B cell (primary cell): ENCODE measurements around the gene MUC20. TPM values are rescaled to one million over a fixed set of nuclear protein-coding genes. Genes with fewer than 3 reads are reported as not detected.
"Not testable (repeated sequence)": the region's sequence is repeated elsewhere in the genome, so short reads cannot be mapped to it uniquely, and the experiment has no call there.

ENCODE experiments used
- ATAC-seq: fragments of 200-7000 bp; cut with Tn5 transposase; one replicate; pipeline ENCODE4 v1.10.0; 2021; ENCODE audit warnings: low read depth, mild to moderate bottlenecking, moderate number of reproducible peaks, moderate library complexity
- CTCF ChIA-PET: fragments of 350-600 bp; sonication (Branson Sonifier 250); formaldehyde crosslinking; loops from one replicate; lab custom pipeline; 2021; ENCODE audit warnings: antibody characterized with exemption, inconsistent platforms; lab: Charles Lee
- POLR2A ChIA-PET: fragments of 350-600 bp; sonication (Branson Sonifier 250); formaldehyde crosslinking; loops from one replicate; lab custom pipeline; 2021; ENCODE audit warnings: antibody characterized with exemption; lab: Charles Lee
- DNase-seq: peaks from one replicate; pipeline ENCODE4 v3.0.0; 2013
- H2AFZ ChIP-seq: 2 replicates; pipeline ENCODE4 v1.6.1; 2012; ENCODE audit warnings: mild to moderate bottlenecking, low read depth, low read length; ENCODE audit not compliant: insufficient read depth, poor library complexity, severe bottlenecking
- H3K27ac ChIP-seq, 2 donors: 1 replicate in 1 of 2; 2 replicates in 1 of 2; pipeline ENCODE4 v1.5.1; 2012 to 2013; ENCODE audit warnings: low read length in 2 of 2, mild to moderate bottlenecking in 2 of 2, moderate library complexity in 1 of 2
- H3K27me3 ChIP-seq, 4 experiments: fragments of 200-600 bp in 1 of 4; sonication (generic) in 1 of 4; replicated peaks in 1 of 4; 1 replicate in 2 of 4; 2 replicates in 2 of 4; pipeline versions ENCODE4 v1.6.1 to v1.7.0; 2013 to 2016; ENCODE audit warnings: low read length in 3 of 4, mild to moderate bottlenecking in 2 of 4, mixed read lengths in 1 of 4, moderate library complexity in 1 of 4; ENCODE audit not compliant: insufficient read depth in 4 of 4, control insufficient read depth in 3 of 4; ENCODE audit errors: control extremely low read depth in 1 of 4
- H3K36me3 ChIP-seq, 2 experiments: replicated peaks in 1 of 2; 1 replicate in 1 of 2; 2 replicates in 1 of 2; pipeline versions ENCODE4 v1.6.1 to v1.7.1; 2013; ENCODE audit warnings: low read length in 1 of 2; ENCODE audit not compliant: insufficient read depth in 2 of 2, control insufficient read depth in 1 of 2; ENCODE audit errors: control extremely low read depth in 1 of 2, extremely low read depth in 1 of 2
- H3K4me1 ChIP-seq, 2 donors: fragments of 200-600 bp in 1 of 2; sonication (generic) in 1 of 2; 1 replicate in 1 of 2; 2 replicates in 1 of 2; pipeline versions ENCODE4 v1.5.1 to v1.6.1; 2013 to 2017; ENCODE audit warnings: low read length in 2 of 2; ENCODE audit not compliant: control insufficient read depth in 2 of 2, insufficient read depth in 2 of 2
- H3K4me2 ChIP-seq: replicated peaks from 2 replicates; pipeline ENCODE3; 2012; ENCODE audit warnings: mild to moderate bottlenecking, low read depth, low read length; ENCODE audit not compliant: poor library complexity, severe bottlenecking
- H3K4me3 ChIP-seq, 5 experiments: fragments of 200-600 bp in 1 of 5; sonication (generic) in 1 of 5; 1 replicate in 3 of 5; 2 replicates in 2 of 5; pipeline versions ENCODE4 v1.5.1 to v1.7.0; 2011 to 2016; ENCODE audit warnings: low read length in 4 of 5, mild to moderate bottlenecking in 4 of 5, low read depth in 2 of 5, control low read depth in 1 of 5, moderate library complexity in 1 of 5; ENCODE audit not compliant: insufficient read depth in 1 of 5; ENCODE audit errors: control extremely low read depth in 1 of 5, extremely low read depth in 1 of 5
- H3K79me2 ChIP-seq: fragments of 200-600 bp; sonication (generic); one replicate; pipeline ENCODE4 v1.6.0; 2016; ENCODE audit warnings: low read length; ENCODE audit not compliant: control insufficient read depth, insufficient read depth
- H3K9ac ChIP-seq: fragments of 200-600 bp; sonication (generic); 2 replicates; pipeline ENCODE4 v1.6.1; 2017; ENCODE audit warnings: mild to moderate bottlenecking, low read length, moderate library complexity
- H3K9me3 ChIP-seq, 3 donors: one replicate each; pipeline versions ENCODE4 v1.6.1 to v1.7.1; 2013; ENCODE audit warnings: low read length in 2 of 3; ENCODE audit not compliant: control insufficient read depth in 2 of 3, insufficient read depth in 1 of 3; ENCODE audit errors: control extremely low read depth in 1 of 3
- H4K20me1 ChIP-seq: 2 replicates; pipeline ENCODE4 v1.6.0; 2012; ENCODE audit warnings: mild to moderate bottlenecking, low read length; ENCODE audit not compliant: insufficient read depth, control insufficient read depth, poor library complexity, severe bottlenecking
- H3K27ac Mint-ChIP-seq: one replicate; pipeline ENCODE4 v1.8.0; 2021; ENCODE audit warnings: mixed read lengths
- H3K27me3 Mint-ChIP-seq: one replicate; pipeline ENCODE4 v1.8.0; 2021; ENCODE audit warnings: mixed read lengths
- H3K4me1 Mint-ChIP-seq: one replicate; pipeline ENCODE4 v1.8.0; 2021; ENCODE audit warnings: mixed read lengths
- H3K4me3 Mint-ChIP-seq: one replicate; pipeline ENCODE4 v1.8.0; 2021; ENCODE audit warnings: mixed read lengths
- H3K9me3 Mint-ChIP-seq: one replicate; pipeline ENCODE4 v1.8.0; 2022; ENCODE audit warnings: mixed read lengths; ENCODE audit not compliant: insufficient read depth
- CTCF ChIP-seq: fragments of 200-600 bp; IDR thresholded peaks from one replicate; pipeline ENCODE4 v1.8.0; 2022; ENCODE audit warnings: antibody characterized with exemption, mild to moderate bottlenecking
- EZH2 ChIP-seq: IDR thresholded peaks from 2 replicates; pipeline ENCODE4 v1.6.1; 2012; ENCODE audit warnings: borderline replicate concordance, low read depth, mild to moderate bottlenecking, moderate library complexity, low read length; ENCODE audit not compliant: insufficient read depth, poor library complexity, severe bottlenecking
- WGBS: methylation state at CpG from one replicate; pipeline ENCODE4 v1.1.5; 2013; ENCODE audit warnings: missing lambda C conversion rate; ENCODE audit not compliant: insufficient coverage; 5-methylcytosine and 5-hydroxymethylcytosine counted together
- intact Hi-C: fragments of 100-400 bp; cut with micrococcal nuclease; formaldehyde crosslinking; loops from one replicate; pipeline ENCODE4 v1.10.0; 2022
- polyA plus RNA-seq: library from polyadenylated mRNA; depleted of rRNA; stranded (reverse); fragments of >200 nt; gene quantifications from 2 replicates; pipeline ENCODE4 v1.2.3, GENCODE V29; 2012
- total RNA-seq, 2 donors: library from RNA; stranded (reverse); fragments of 120-200 nt in 1 of 2; gene quantifications; 1 replicate in 1 of 2; 2 replicates in 1 of 2; pipeline versions ENCODE4 v1.2.3 to v1.2.4, GENCODE V29; 2013 to 2022

Gene MUC20
- total and polyA plus RNA-seq, 2 donors (not counting 1 experiment from before 2014, with no cell fraction given): 11.0 to 15.6 TPM

GRCh38 chr3:195690951-195691350, 29.8 kb upstream of the MUC20 start:
- H3K9ac ChIP-seq: no peak overlapping the region
- no peaks in the 10 kb centered on the region for H3K27me3 Mint-ChIP-seq
- no peaks in the 10 kb centered on the region for H3K27me3 ChIP-seq
- H4K20me1 ChIP-seq: no peaks in the 10 kb centered on the region
- H3K79me2 ChIP-seq: no peaks in the 10 kb centered on the region
- H3K36me3 ChIP-seq: peaks cover 5 to 32% of the 10 kb centered on the region in 2 experiments
- TF ChIP-seq CTCF: no peak
- TF ChIP-seq EZH2: no peak
- H3K4me1 ChIP-seq: no peaks in the 10 kb centered on the region
- ATAC-seq (no peak), DNase-seq (no peak)
- no peak overlapping the region for H3K4me3 Mint-ChIP-seq
- no peak overlapping the region for H3K4me2 ChIP-seq
- H3K4me1 Mint-ChIP-seq: peaks cover 2% of the 10 kb centered on the region
- POLR2A ChIA-PET: interaction anchor here (0.6 to 0.7 kb wide), 2 partner anchors 37 to 267 kb away, joined by 4 to 6 read pairs; no protein-coding TSS in a partner anchor
- no peak overlapping the region for H2AFZ ChIP-seq
- peaks cover 0 to 4% (median 0%) of the 10 kb centered on the region in 3 donors for H3K9me3 ChIP-seq
- CTCF ChIA-PET: no interaction called here
- H3K4me3 ChIP-seq: no peak overlapping the region
- H3K27ac ChIP-seq: no peak overlapping the region
- H3K9me3 Mint-ChIP-seq: peaks cover 2% of the 10 kb centered on the region
- intact Hi-C loops: no loop called here
- WGBS: 85% methylated on average over 9 of the region's 9 CpGs
- no peak overlapping the region for H3K27ac Mint-ChIP-seq

GRCh38 chr3:195691596-195692353, 29.0 kb upstream of the MUC20 start:
- H3K4me1 ChIP-seq, H3K79me2 ChIP-seq, H3K9me3 Mint-ChIP-seq, H3K9ac ChIP-seq, H3K9me3 ChIP-seq, H2AFZ ChIP-seq, H3K4me3 Mint-ChIP-seq, H4K20me1 ChIP-seq, DNase-seq, H3K27me3 Mint-ChIP-seq, H3K27me3 ChIP-seq, ATAC-seq, H3K4me2 ChIP-seq, H3K27ac ChIP-seq, H3K27ac Mint-ChIP-seq, H3K4me1 Mint-ChIP-seq, H3K4me3 ChIP-seq, intact Hi-C loops, POLR2A ChIA-PET: not testable (repeated sequence)
- CTCF ChIA-PET: interaction anchor here (1.1 kb wide), 1 partner anchor 12 kb away, joined by 3 read pairs; no protein-coding TSS in a partner anchor
- peaks cover 3 to 32% of the 10 kb centered on the region in 2 experiments for H3K36me3 ChIP-seq
- 89% methylated on average over 8 of the region's 11 CpGs for WGBS
